Immature natural killer cell (primary cell): ENCODE data around the gene CD83. TPM values are rescaled to one million over a fixed set of nuclear protein-coding genes. Genes with fewer than 3 reads are reported as not detected.
A peak's percentile ranks its signal among the peaks of the same experiment; 100 is the strongest.

Source experiments
- DNase-seq, 3 donors: peaks; one replicate each; pipeline ENCODE4 v3.0.0; 2022; ENCODE audit warnings: mixed read lengths in 1 of 3
- H3K27ac Mint-ChIP-seq, 6 donors: one replicate each; pipeline ENCODE4 v1.8.0; 2020; ENCODE audit warnings: mixed read lengths in 6 of 6, mild to moderate bottlenecking in 5 of 6, inconsistent platforms in 4 of 6, moderate library complexity in 3 of 6
- H3K27me3 Mint-ChIP-seq, 3 donors: one replicate each; pipeline ENCODE4 v1.8.0; 2020 to 2021; ENCODE audit warnings: low read depth in 3 of 3, mild to moderate bottlenecking in 3 of 3, mixed read lengths in 3 of 3, moderate library complexity in 3 of 3, inconsistent platforms in 1 of 3
- H3K36me3 Mint-ChIP-seq, 3 donors: one replicate each; pipeline ENCODE4 v1.8.0; 2020; ENCODE audit warnings: mixed read lengths in 3 of 3, inconsistent platforms in 2 of 3, mild to moderate bottlenecking in 2 of 3
- H3K4me1 Mint-ChIP-seq, 2 donors: one replicate each; pipeline ENCODE4 v1.8.0; 2020; ENCODE audit warnings: inconsistent platforms in 2 of 2, mild to moderate bottlenecking in 2 of 2, mixed read lengths in 2 of 2, moderate library complexity in 1 of 2
- H3K4me3 Mint-ChIP-seq, 5 donors: one replicate each; pipeline ENCODE4 v1.8.0; 2020; ENCODE audit warnings: mild to moderate bottlenecking in 5 of 5, mixed read lengths in 5 of 5, inconsistent platforms in 3 of 5, moderate library complexity in 3 of 5
- H3K9me3 Mint-ChIP-seq, 6 donors: one replicate each; pipeline ENCODE4 v1.8.0; 2020; ENCODE audit warnings: mild to moderate bottlenecking in 6 of 6, mixed read lengths in 6 of 6, inconsistent platforms in 4 of 6, moderate library complexity in 3 of 6
- polyA plus RNA-seq, 3 donors: library from polyadenylated mRNA; unstranded; fragments of 300-500 nt; fragmentation: Illumina TruSeq; gene quantifications; one replicate each; pipeline ENCODE4 v1.2.3, GENCODE V29; 2021

Gene CD83
- polyA plus RNA-seq, 3 donors from 2014 or later: 3.3 to 11.8 (median 5.0) TPM

DNA sequence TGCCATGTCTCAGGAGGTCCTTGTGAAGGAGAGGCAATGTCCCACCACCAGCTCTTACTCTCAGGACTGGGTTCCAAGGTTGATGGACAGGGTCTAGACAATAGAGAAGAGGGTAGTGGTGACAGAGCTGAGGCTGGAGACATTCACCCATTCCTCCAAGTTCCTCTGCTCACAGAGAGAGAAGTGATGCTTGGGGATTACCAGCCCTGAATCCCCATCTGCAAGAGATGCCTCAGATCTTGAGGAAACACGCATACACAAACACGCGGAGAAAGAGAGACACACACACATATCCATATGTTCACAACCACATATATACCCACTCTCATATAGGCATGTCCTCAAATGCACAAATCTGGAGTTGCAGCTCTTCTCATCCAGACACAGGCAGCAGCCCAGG lies 15.2 kb upstream of the CD83 start:
- H3K9me3 Mint-ChIP-seq: peaks cover 0 to 10% (median 1%) of the 10 kb centered on the region in 6 donors
- no peak overlapping the region for H3K4me3 Mint-ChIP-seq
- peaks cover 0 to 2% (median 0%) of the 10 kb centered on the region in 3 donors for H3K36me3 Mint-ChIP-seq
- no peak for DNase-seq
- H3K4me1 Mint-ChIP-seq: no peaks in the 10 kb centered on the region
- H3K27me3 Mint-ChIP-seq: peaks cover 10 to 14% (median 10%) of the 10 kb centered on the region in 3 donors
- H3K27ac Mint-ChIP-seq: no peak overlapping the region

DNA sequence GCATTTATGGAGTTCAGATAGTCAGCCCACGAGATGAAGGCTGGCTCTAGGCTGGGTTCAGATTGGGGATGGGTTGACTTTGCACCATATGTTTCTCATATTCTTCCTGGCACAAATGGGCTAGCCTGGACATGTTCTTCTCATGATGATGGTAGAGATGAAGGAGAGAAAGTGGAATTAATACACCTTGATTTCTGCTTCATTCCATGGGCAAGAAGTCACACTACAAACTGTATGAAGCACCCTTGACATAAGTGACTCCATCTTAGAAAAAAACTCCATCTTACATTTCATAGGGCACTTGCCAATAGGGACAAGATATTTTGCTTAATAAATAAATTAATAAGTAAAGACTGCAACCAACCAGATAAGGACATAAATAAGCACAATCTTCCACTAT lies 12.0 kb upstream of the CD83 start:
- Mint-ChIP-seq H3K27me3 (peaks cover 8 to 19% (median 15%) of the 10 kb centered on the region in 3 donors), H3K9me3 (peaks cover 0 to 11% (median 2%) of the 10 kb centered on the region in 6 donors), H3K27ac (no peak overlapping the region), H3K4me1 (peaks cover 4 to 8% of the 10 kb centered on the region in 2 donors), H3K4me3 (no peak overlapping the region), H3K36me3 (peaks cover 0 to 6% (median 0%) of the 10 kb centered on the region in 3 donors)
- no peak for DNase-seq

DNA sequence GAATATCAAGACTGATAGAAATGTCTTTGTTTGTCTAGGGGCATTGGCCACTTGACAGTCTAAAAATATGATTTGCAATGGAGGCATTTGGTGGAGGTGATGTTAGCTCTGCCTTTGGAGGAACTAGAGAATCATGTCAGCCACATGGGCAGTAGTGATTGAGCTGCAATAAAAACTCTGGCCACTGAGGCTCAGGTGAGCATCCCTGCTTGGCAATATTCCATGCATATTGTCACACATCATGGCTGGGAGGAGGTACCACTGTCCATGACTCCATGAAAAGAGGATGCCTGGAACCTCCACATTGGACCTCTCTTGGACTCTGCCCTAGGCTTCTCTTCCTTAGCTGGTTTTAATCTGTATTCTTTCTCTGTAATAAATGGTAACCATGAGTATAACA lies 10.6 kb upstream of the CD83 start:
- H3K27me3 Mint-ChIP-seq: peaks cover 9 to 18% (median 17%) of the 10 kb centered on the region in 3 donors
- H3K4me1 Mint-ChIP-seq: peaks cover 4 to 8% of the 10 kb centered on the region in 2 donors
- peaks cover 0 to 11% (median 2%) of the 10 kb centered on the region in 6 donors for H3K9me3 Mint-ChIP-seq
- no peak overlapping the region for H3K27ac Mint-ChIP-seq
- no peak overlapping the region for H3K4me3 Mint-ChIP-seq
- DNase-seq: no peak
- H3K36me3 Mint-ChIP-seq: peaks cover 0 to 6% (median 0%) of the 10 kb centered on the region in 3 donors

DNA sequence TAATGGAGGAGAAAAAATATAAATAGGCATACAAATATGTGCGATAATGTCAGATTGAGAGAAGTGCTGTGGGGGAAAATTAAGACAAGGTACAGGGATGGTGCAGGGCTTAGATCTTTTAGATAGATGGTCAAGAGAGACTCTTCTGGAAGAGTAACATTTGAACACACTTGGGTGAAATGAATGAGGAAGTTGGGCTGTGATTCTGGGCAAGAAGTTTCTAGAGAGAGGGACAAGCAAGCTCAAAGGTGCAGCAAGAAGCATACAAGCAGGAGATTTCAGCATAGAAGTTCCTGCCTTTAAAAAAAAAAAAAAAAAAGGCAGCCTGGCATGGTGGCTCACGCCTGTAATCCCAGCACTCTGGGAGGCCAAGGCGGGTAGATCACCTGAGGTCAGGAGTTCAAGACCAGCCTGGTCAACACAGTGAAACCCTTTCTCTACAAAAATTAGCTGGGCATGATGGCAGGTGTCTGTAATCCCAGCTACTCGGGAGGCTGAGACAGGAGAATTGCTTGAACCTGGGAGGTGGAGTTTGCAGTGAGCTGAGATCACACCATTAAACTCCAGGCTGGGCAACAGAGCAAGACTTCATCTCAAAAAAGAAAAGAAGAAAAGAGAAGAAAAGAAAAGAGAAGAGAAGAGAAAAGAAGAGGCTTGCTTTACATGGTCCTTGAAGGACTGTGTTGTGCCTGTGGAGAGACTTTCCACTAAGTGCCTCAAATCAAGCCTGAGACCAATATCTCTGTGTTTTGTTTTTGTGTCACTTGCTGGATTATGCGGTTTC lies 9.7 kb upstream of the CD83 start:
- Mint-ChIP-seq H3K27me3 (peaks cover 9 to 19% (median 17%) of the 10 kb centered on the region in 3 donors), H3K27ac (no peak overlapping the region), H3K9me3 (peaks cover 0 to 11% (median 2%) of the 10 kb centered on the region in 6 donors), H3K4me1 (peaks cover 4 to 8% of the 10 kb centered on the region in 2 donors), H3K4me3 (no peak overlapping the region), H3K36me3 (peaks cover 0 to 6% (median 0%) of the 10 kb centered on the region in 3 donors)
- no peak for DNase-seq

DNA sequence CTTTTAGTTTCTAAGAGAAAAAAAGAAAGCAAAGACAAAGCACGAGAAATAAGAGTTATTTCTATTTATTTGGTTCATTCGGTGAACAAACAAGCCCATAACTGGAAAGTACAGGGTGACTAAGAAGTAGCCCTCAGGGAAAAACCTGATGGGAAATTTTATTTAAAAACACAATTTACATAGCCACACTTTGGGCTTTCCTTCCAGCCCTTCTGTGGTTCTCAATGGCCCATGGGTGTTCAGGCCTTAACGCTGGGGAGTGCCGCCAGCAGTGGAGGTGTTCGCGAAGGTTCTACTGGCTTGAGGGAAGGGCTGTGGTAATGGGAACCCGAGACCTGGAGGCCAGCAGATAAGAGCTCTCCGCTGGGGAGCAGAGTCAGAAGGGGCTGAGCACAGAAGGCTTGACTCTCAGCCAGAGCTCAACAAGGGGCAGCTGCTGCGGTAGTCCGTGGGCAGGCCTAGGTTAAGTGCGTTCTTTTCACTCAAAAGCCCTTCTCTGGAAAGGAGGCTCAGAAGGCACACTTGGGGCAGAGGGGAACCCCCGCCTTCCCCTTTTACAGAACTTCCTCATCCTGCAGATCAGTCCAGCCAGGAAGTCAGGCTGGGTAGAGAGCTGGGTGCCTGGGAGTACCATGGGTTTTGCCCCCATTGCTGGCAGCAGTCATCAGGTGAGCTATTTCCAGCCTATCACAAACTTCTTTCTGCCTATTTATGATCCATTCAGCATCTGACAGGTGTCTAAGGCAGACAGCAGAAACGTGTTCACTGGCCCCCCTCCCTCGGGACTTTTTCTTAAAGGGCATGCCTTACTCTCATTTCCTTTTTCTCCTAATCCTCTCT lies 8.8 kb upstream of the CD83 start:
- Mint-ChIP-seq H3K9me3 (peaks cover 0 to 11% (median 2%) of the 10 kb centered on the region in 6 donors), H3K4me3 (no peak overlapping the region), H3K4me1 (peaks cover 4 to 8% of the 10 kb centered on the region in 2 donors), H3K36me3 (peaks cover 0 to 6% (median 0%) of the 10 kb centered on the region in 3 donors), H3K27ac (no peak overlapping the region), H3K27me3 (peaks cover 9 to 19% (median 17%) of the 10 kb centered on the region in 3 donors)
- DNase-seq: no peak

DNA sequence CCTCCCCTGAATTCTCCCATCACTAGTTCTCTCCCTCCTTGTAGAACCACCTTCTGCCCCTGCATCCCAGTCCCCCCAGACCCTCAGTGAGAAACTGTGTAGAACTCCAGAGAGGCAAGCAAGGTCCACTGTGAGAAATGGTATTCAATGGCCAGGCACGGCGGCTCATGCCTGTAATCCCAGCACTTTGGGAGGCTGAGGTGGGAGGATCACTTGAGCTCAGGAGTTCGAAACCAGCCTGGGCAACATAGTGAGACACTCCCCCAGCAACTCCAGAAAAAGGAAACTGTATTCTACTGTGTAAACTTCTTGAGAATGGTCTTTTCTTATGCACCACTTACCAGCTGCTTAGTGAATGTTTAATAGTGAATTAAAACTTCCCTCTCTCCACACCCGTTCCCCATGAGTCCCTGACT lies 8.2 kb upstream of the CD83 start:
- peaks cover 0 to 6% (median 0%) of the 10 kb centered on the region in 3 donors for H3K36me3 Mint-ChIP-seq
- H3K4me3 Mint-ChIP-seq: no peak overlapping the region
- peaks cover 4 to 8% of the 10 kb centered on the region in 2 donors for H3K4me1 Mint-ChIP-seq
- peaks cover 9 to 19% (median 17%) of the 10 kb centered on the region in 3 donors for H3K27me3 Mint-ChIP-seq
- H3K27ac Mint-ChIP-seq: peak overlapping the region in 2 of 6 donors; percentile 6 to 36
- no peak for DNase-seq
- peaks cover 0 to 11% (median 2%) of the 10 kb centered on the region in 6 donors for H3K9me3 Mint-ChIP-seq

DNA sequence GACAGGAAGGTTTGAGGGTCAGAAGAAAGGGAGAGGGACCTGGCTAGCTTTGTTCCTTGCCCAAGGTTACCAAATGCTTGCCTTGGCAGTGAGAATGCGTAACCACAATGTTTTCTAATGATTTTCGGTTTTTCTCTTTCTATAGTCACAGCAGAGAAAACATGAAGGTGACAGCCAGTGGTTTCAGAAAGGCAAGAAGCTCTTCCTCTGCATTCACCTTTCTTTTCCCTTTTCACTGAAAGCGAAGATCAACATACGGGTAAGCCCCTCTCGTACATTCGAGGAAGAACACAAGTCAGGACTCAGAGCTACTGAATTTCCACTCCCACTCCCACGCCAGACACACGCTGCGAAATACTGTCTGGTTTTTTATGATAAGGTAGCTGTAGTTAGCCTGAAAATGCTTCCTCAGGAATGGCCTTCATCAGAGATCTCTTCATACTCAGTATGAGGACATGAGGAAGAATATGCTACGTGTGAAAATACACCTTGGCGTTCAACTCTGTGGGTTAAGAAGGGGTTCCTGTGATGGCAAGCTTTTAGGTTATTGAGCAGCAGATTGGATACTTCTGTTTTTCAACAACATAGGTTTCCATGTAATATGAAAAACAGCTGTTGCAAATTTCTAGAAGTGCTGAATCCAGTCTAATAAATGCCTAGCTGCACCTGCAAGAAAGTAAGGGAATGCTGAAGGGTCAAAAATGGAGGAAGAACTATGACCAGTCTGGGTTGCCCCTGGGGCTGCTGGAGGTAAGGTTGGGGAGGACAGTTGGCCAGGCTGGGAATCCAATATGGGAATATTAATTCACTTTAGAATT lies 7.4 kb upstream of the CD83 start:
- no peak overlapping the region for H3K4me3 Mint-ChIP-seq
- H3K27me3 Mint-ChIP-seq: peaks cover 5 to 19% (median 13%) of the 10 kb centered on the region in 3 donors
- peaks cover 0 to 6% (median 0%) of the 10 kb centered on the region in 3 donors for H3K36me3 Mint-ChIP-seq
- peak overlapping the region in 3 of 6 donors; percentile 6 to 36 (median 30) for H3K27ac Mint-ChIP-seq
- H3K9me3 Mint-ChIP-seq: peaks cover 0 to 11% (median 2%) of the 10 kb centered on the region in 6 donors
- DNase-seq: no peak
- peaks cover 4 to 8% of the 10 kb centered on the region in 2 donors for H3K4me1 Mint-ChIP-seq

DNA sequence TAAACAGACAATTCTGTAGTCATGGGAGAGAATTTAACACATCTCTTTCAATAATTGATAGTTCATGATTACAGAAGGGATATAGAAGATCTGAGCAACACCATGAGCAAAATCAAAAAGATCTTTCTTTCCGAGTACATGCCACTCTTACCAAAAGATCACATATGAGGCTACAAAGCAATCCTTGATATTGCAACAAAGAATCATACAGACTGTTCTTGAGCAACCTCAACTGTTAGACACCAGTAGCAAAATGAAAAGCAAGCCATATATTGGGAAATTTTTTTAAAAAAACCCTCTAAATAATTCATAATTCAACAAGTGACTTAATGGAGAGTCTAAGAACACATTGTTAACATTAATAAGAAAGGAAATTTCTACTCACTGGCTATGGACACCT lies 3.6 kb upstream of the CD83 start:
- H3K27ac Mint-ChIP-seq: no peak overlapping the region

DNA sequence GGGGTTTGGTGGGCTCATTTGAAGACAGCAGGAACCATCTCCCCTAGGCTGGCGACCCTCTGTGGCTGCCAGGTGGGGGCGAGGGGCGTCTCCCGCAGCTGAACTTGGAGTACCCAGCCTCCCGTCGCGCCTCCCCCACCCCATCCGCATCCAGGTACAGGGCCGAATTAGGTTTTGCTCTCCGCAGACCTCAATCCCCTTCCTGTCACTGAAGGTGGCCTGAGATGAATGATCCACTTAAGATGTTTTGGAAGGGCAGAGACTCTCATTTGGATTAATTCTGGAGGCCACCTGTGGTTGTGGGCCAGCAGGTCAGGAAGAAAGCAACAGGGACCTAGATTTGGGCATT lies 493 bp downstream of the CD83 start:
- Mint-ChIP-seq H3K36me3 (peaks cover 0 to 3% (median 0%) of the 10 kb centered on the region in 3 donors), H3K4me1 (peaks cover 17 to 35% of the 10 kb centered on the region in 2 donors), H3K27ac (peak overlapping the region; percentile 87 to 97 (median 92)), H3K27me3 (peaks cover 7 to 20% (median 15%) of the 10 kb centered on the region in 3 donors), H3K9me3 (no peaks in the 10 kb centered on the region), H3K4me3 (peak overlapping the region; percentile 89 to 95 (median 91))
- DNase-seq: no peak

More for the DNA sequence above, 3.6 kb upstream of the CD83 start:
- no peaks in the 10 kb centered on the region for H3K9me3 Mint-ChIP-seq
- H3K27me3 Mint-ChIP-seq: peaks cover 8 to 31% (median 25%) of the 10 kb centered on the region in 3 donors
- no peaks in the 10 kb centered on the region for H3K36me3 Mint-ChIP-seq
- peaks cover 20 to 29% of the 10 kb centered on the region in 2 donors for H3K4me1 Mint-ChIP-seq
- DNase-seq: no peak
- no peak overlapping the region for H3K4me3 Mint-ChIP-seq

DNA sequence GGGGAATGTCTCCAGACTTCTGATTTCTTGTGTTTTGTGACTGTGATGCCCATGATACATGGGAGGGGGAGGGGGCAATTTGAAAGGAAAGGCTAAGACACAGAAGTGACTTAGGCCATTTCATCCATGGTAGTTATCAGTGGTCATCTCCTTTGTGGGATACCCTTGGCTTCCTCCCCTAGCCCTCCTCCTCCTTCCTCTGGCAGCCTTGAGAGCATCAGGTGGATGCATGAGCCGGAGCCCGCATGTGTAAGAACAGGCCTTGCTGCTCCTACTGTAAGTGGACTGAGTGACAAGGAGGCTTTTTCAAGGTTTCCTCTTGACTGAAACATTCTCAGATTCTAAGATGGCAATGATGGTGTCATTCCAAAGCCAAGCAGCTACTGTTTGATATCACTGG lies 874 bp downstream of the CD83 start:
- H3K9me3 Mint-ChIP-seq: no peaks in the 10 kb centered on the region
- H3K27me3 Mint-ChIP-seq: peaks cover 7 to 20% (median 15%) of the 10 kb centered on the region in 3 donors
- peaks cover 17 to 35% of the 10 kb centered on the region in 2 donors for H3K4me1 Mint-ChIP-seq
- peak overlapping the region; percentile 87 to 97 (median 92) for H3K27ac Mint-ChIP-seq
- DNase-seq: no peak
- H3K4me3 Mint-ChIP-seq: peak overlapping the region; percentile 89 to 95 (median 91)
- H3K36me3 Mint-ChIP-seq: peaks cover 0 to 3% (median 0%) of the 10 kb centered on the region in 3 donors

DNA sequence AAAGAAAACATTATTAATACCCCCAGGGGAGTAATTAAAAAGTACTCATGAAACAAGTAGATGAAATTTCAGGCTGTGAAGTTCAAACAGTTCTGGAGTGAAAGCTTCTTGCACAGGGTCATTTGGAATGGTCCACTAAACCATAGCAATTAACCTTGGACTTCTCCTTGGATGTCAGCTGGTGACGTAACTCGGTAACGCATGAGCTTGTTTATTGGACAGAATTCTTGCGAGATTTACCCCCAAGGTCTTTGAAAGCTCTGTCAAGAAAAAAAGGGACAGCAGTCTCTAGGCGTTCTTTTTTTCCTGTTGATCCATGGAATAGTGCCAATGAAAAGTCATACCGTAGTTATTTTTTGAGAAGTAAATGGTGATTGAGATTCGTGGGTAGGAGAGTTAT lies 2.2 kb downstream of the CD83 start:
- H3K27ac Mint-ChIP-seq: peak overlapping the region in 1 of 6 donors; percentile 4
- no peaks in the 10 kb centered on the region for H3K9me3 Mint-ChIP-seq
- H3K4me1 Mint-ChIP-seq: peaks cover 17 to 35% of the 10 kb centered on the region in 2 donors
- H3K4me3 Mint-ChIP-seq: no peak overlapping the region
- H3K36me3 Mint-ChIP-seq: peaks cover 0 to 3% (median 0%) of the 10 kb centered on the region in 3 donors
- DNase-seq: no peak
- H3K27me3 Mint-ChIP-seq: peaks cover 7 to 20% (median 15%) of the 10 kb centered on the region in 3 donors

DNA sequence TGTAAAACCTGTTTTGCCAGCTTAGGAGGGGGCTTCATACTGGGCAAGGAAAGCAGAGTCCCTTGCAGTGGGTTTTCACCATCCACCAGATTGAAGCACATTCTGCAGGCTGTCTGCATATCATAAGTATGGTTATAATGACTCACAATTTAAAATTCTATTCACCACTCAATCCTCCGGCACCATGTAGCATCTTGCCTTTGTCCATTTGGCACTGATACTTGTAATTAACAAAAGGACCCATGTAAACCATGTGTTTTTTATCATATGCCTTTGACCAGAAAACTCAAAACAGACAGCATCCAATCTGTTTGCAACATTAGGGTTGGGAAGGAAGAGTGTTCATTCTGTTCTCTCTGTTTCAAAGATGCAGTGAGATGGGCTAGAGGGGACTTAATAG lies 3.0 kb downstream of the CD83 start:
- no peak for DNase-seq
- Mint-ChIP-seq H3K9me3 (no peaks in the 10 kb centered on the region), H3K4me3 (no peak overlapping the region), H3K4me1 (peaks cover 17 to 35% of the 10 kb centered on the region in 2 donors), H3K27me3 (peaks cover 7 to 20% (median 15%) of the 10 kb centered on the region in 3 donors), H3K27ac (peak overlapping the region in 2 of 6 donors; percentile 4 to 53), H3K36me3 (peaks cover 0 to 3% (median 0%) of the 10 kb centered on the region in 3 donors)

DNA sequence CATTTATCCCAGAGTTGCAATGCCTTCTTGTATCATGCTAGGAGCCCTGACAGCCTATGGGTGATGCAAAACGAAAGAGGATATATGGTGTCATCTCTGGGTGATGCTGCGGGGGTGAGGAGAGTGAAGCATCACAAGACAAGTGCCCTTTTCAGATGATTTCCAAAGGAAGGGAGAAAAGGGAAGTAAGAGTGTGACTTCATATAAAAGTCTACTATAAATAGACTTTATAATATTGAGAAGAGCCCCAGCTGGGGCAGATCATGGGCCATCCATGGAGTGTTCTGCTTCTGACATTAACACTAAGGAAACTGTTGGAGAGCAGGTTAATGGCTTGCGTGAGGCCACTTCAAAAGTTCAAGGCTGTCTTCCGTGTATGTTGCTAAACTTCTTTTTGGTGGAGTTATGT lies 4.4 kb downstream of the CD83 start:
- no peaks in the 10 kb centered on the region for H3K9me3 Mint-ChIP-seq
- peak overlapping the region in 2 of 6 donors; percentile 1 to 47 for H3K27ac Mint-ChIP-seq
- no peak for DNase-seq
- peaks cover 6 to 15% (median 12%) of the 10 kb centered on the region in 3 donors for H3K27me3 Mint-ChIP-seq
- H3K36me3 Mint-ChIP-seq: peaks cover 0 to 3% (median 0%) of the 10 kb centered on the region in 3 donors
- peaks cover 15 to 29% of the 10 kb centered on the region in 2 donors for H3K4me1 Mint-ChIP-seq
- no peak overlapping the region for H3K4me3 Mint-ChIP-seq
